Esophagus muscularis mucosa (tissue), 4 donors: ENCODE results near the gene ADGRB3. TPM values are rescaled to one million over a fixed set of nuclear protein-coding genes. Genes with fewer than 3 reads are reported as not detected.

Source experiments
- DNase-seq: peaks from one replicate; pipeline ENCODE4 v3.0.0-alpha.2; 2017; ENCODE audit errors: extremely low spot score
- H3K27ac ChIP-seq, 4 donors: fragments of 200-600 bp; sonication (generic); replicated peaks in 1 of 4; 1 replicate in 3 of 4; 2 replicates in 1 of 4; pipeline ENCODE4 v1.5.1; 2016 to 2019; ENCODE audit warnings: mild to moderate bottlenecking in 1 of 4
- H3K27me3 ChIP-seq, 4 donors: fragments of 200-600 bp; sonication (generic); one replicate each; pipeline versions ENCODE4 v1.5.1 to v1.6.0; 2016 to 2019
- H3K36me3 ChIP-seq, 4 donors: fragments of 200-600 bp; sonication (generic); one replicate each; pipeline ENCODE4 v1.5.1; 2016 to 2019
- H3K4me1 ChIP-seq, 4 donors: fragments of 200-600 bp; sonication (generic); one replicate each; pipeline ENCODE4 v1.5.1; 2016 to 2019
- H3K4me3 ChIP-seq, 4 donors: fragments of 200-600 bp; sonication (generic); 1 replicate in 2 of 4; 2 replicates in 2 of 4; pipeline ENCODE4 v1.5.1; 2016 to 2019; ENCODE audit warnings: mild to moderate bottlenecking in 4 of 4, moderate library complexity in 1 of 4
- H3K9me3 ChIP-seq, 4 donors: fragments of 200-600 bp; sonication (generic); 1 replicate in 3 of 4; 2 replicates in 1 of 4; pipeline ENCODE4 v1.5.1; 2016 to 2019
- CTCF ChIP-seq, 3 experiments: fragments of 200-600 bp in 2 of 3; fragments of 450-650 bp in 1 of 3; sonication (generic) in 2 of 3; IDR thresholded peaks; one replicate each; pipeline ENCODE4 v1.5.1; 2017 to 2019; ENCODE audit warnings: antibody characterized with exemption in 3 of 3, mild to moderate bottlenecking in 2 of 3, moderate library complexity in 1 of 3
- EP300 ChIP-seq: sonication (generic); formaldehyde crosslinking; IDR thresholded peaks from one replicate; pipeline ENCODE4 v1.6.1; 2017; ENCODE audit warnings: antibody characterized with exemption
- POLR2A ChIP-seq: fragments of 450-650 bp; IDR thresholded peaks from one replicate; pipeline ENCODE4 v1.6.1; 2017; ENCODE audit warnings: antibody characterized with exemption, moderate library complexity, mild to moderate bottlenecking, low read depth
- POLR2AphosphoS5 ChIP-seq, 2 donors: sonication (generic); formaldehyde crosslinking; IDR thresholded peaks; one replicate each; pipeline ENCODE4 v1.6.1; 2017; ENCODE audit warnings: antibody characterized with exemption in 2 of 2
- WGBS: methylation state at CpG from one replicate; pipeline ENCODE4 v1.1.5; 2018; 5-methylcytosine and 5-hydroxymethylcytosine counted together
- intact Hi-C: fragments of 100-400 bp; cut with DNase I; formaldehyde crosslinking; loops from one replicate; pipeline ENCODE4 v1.15.1; 2023
- total RNA-seq, 4 donors: library from RNA; depleted of rRNA; stranded (reverse); fragments of >200 nt; gene quantifications; one replicate each; pipeline versions ENCODE4 v1.1.0 to v1.2.1, GENCODE V29; 2016

The ADGRB3 gene
- total RNA-seq, 4 donors from 2014 or later: 4.9 to 6.3 (median 5.8) TPM

GRCh38 chr6:68993911-68994310 lies 358.8 kb downstream of the ADGRB3 start:
- no peak overlapping the region for H3K4me3 ChIP-seq
- H3K27me3 ChIP-seq: no peaks in the 10 kb centered on the region
- H3K4me1 ChIP-seq: no peaks in the 10 kb centered on the region
- no peak overlapping the region for H3K27ac ChIP-seq
- H3K9me3 ChIP-seq: no peaks in the 10 kb centered on the region
- no peak for DNase-seq
- WGBS: 80% methylated on average over 5 of the region's 5 CpGs
- no peaks in the 10 kb centered on the region for H3K36me3 ChIP-seq
- no peak for TF ChIP-seq POLR2A
- no peak for TF ChIP-seq CTCF (IDR thresholded peaks at IDR 0.05)
- TF ChIP-seq POLR2AphosphoS5 (IDR thresholded peaks at IDR 0.05): no peak
- TF ChIP-seq EP300: no peak
- intact Hi-C loops: no loop called here

GRCh38 chr6:68994521-68994920 lies 359.4 kb downstream of the ADGRB3 start:
- Histone ChIP-seq H3K27me3 (no peaks in the 10 kb centered on the region), H3K36me3 (no peaks in the 10 kb centered on the region), H3K27ac (no peak overlapping the region), H3K9me3 (no peaks in the 10 kb centered on the region), H3K4me1 (no peaks in the 10 kb centered on the region), H3K4me3 (no peak overlapping the region)
- TF ChIP-seq CTCF (IDR thresholded peaks at IDR 0.05) (no peak), POLR2AphosphoS5 (IDR thresholded peaks at IDR 0.05) (no peak), POLR2A (no peak), EP300 (no peak)
- no peak for DNase-seq
- WGBS: 93% methylated on average over 1 of the region's 1 CpG
- intact Hi-C loops: no loop called here

- H3K36me3 ChIP-seq: no peaks in the 10 kb centered on the region
- H3K4me1 ChIP-seq: no peaks in the 10 kb centered on the region
- H3K27me3 ChIP-seq: no peaks in the 10 kb centered on the region
- no peaks in the 10 kb centered on the region for H3K9me3 ChIP-seq
- intact Hi-C loops: no loop called here
- H3K27ac ChIP-seq: no peak overlapping the region
- TF ChIP-seq EP300 (no peak), POLR2A (no peak), POLR2AphosphoS5 (IDR thresholded peaks at IDR 0.05) (no peak), CTCF (IDR thresholded peaks at IDR 0.05) (no peak)
- H3K4me3 ChIP-seq: no peak overlapping the region
- DNase-seq: no peak
- 90% methylated on average over 5 of the region's 5 CpGs for WGBS
Measured at GRCh38 chr6:69005199-69005598, 370.1 kb downstream of the ADGRB3 start.

- no peak for TF ChIP-seq POLR2AphosphoS5 (IDR thresholded peaks at IDR 0.05)
- no peak for TF ChIP-seq POLR2A
- TF ChIP-seq EP300: no peak
- TF ChIP-seq CTCF (IDR thresholded peaks at IDR 0.05): no peak
- intact Hi-C loops: no loop called here
- H3K27ac ChIP-seq: no peak overlapping the region
- H3K4me3 ChIP-seq: no peak overlapping the region
- no peaks in the 10 kb centered on the region for H3K27me3 ChIP-seq
- no peaks in the 10 kb centered on the region for H3K9me3 ChIP-seq
- WGBS: 67% methylated on average over 3 of the region's 3 CpGs
- DNase-seq: no peak
- no peaks in the 10 kb centered on the region for H3K4me1 ChIP-seq
- no peaks in the 10 kb centered on the region for H3K36me3 ChIP-seq
Measured at GRCh38 chr6:69007781-69008180, 372.7 kb downstream of the ADGRB3 start.

- intact Hi-C loops: no loop called here
- H3K36me3 ChIP-seq: no peaks in the 10 kb centered on the region
- no peaks in the 10 kb centered on the region for H3K9me3 ChIP-seq
- no peak for TF ChIP-seq POLR2AphosphoS5 (IDR thresholded peaks at IDR 0.05)
- no peak for TF ChIP-seq CTCF (IDR thresholded peaks at IDR 0.05)
- TF ChIP-seq POLR2A: no peak
- no peak for TF ChIP-seq EP300
- WGBS: 80% methylated on average over 2 of the region's 2 CpGs
- H3K4me1 ChIP-seq: no peaks in the 10 kb centered on the region
- DNase-seq: no peak
- H3K4me3 ChIP-seq: no peak overlapping the region
- H3K27ac ChIP-seq: no peak overlapping the region
- no peaks in the 10 kb centered on the region for H3K27me3 ChIP-seq
Measured at GRCh38 chr6:69012211-69012610, 377.1 kb downstream of the ADGRB3 start.
